HG02763 (cell line): ENCODE measurements around the gene CTNNBIP1.

Experiments
- ATAC-seq: cut with Tn5 transposase; IDR thresholded peaks from one replicate; pipeline ENCODE4 v1.9.1; 2021; ENCODE audit warnings: mild to moderate bottlenecking, moderate library complexity; ENCODE audit not compliant: unreplicated experiment

CTNNBIP1 gene

GRCh38 chr1:9858293-9859035 is 51.6 kb downstream of the CTNNBIP1 start:
- ATAC-seq: no peak

- ATAC-seq: no peak
These were observed 54.9 kb downstream of the CTNNBIP1 start for GRCh38 chr1:9855186-9855585.

GRCh38 chr1:9853249-9853595 is 56.8 kb downstream of the CTNNBIP1 start:
- ATAC-seq: no peak

GRCh38 chr1:9852410-9853248 is 57.4 kb downstream of the CTNNBIP1 start:
- no peak for ATAC-seq

- no peak for ATAC-seq
These were observed 58.1 kb downstream of the CTNNBIP1 start for GRCh38 chr1:9852004-9852403.

- no peak for ATAC-seq
These were observed 59.5 kb downstream of the CTNNBIP1 start for GRCh38 chr1:9850442-9851162.

GRCh38 chr1:9849691-9850441 is 60.2 kb downstream of the CTNNBIP1 start:
- no peak for ATAC-seq

- ATAC-seq: no peak
These were observed 62.0 kb downstream of the CTNNBIP1 start for GRCh38 chr1:9848022-9848421.

- ATAC-seq: no peak
These were observed 62.8 kb downstream of the CTNNBIP1 start for GRCh38 chr1:9847269-9847668.

GRCh38 chr1:9846611-9847171 is 63.4 kb downstream of the CTNNBIP1 start:
- ATAC-seq: no peak

GRCh38 chr1:9845914-9846313 is 64.2 kb downstream of the CTNNBIP1 start:
- ATAC-seq: no peak

- no peak for ATAC-seq
These were observed 65.3 kb downstream of the CTNNBIP1 start for GRCh38 chr1:9844756-9845155.

- ATAC-seq: no peak
These were observed 66.0 kb downstream of the CTNNBIP1 start for GRCh38 chr1:9844106-9844505.

GRCh38 chr1:9843576-9843945 is 66.5 kb downstream of the CTNNBIP1 start:
- no peak for ATAC-seq

- ATAC-seq: no peak
These were observed 67.1 kb downstream of the CTNNBIP1 start for GRCh38 chr1:9842781-9843575.

GRCh38 chr1:9842073-9842711 is 67.9 kb downstream of the CTNNBIP1 start:
- no peak for ATAC-seq

GRCh38 chr1:9841460-9841859 is 68.6 kb downstream of the CTNNBIP1 start:
- no peak for ATAC-seq

- ATAC-seq: no peak
These were observed 69.9 kb downstream of the CTNNBIP1 start for GRCh38 chr1:9840176-9840575.

GRCh38 chr1:9838946-9839345 is 71.1 kb downstream of the CTNNBIP1 start:
- ATAC-seq: no peak

GRCh38 chr1:9836632-9836960 is 73.5 kb downstream of the CTNNBIP1 start:
- ATAC-seq: no peak
